Neuronal stem cell (in vitro differentiated cells): ENCODE results near the gene BID.

ENCODE experiments used
- DNase-seq: peaks from one replicate; pipeline ENCODE4 v3.0.0-alpha.2; 2013; ENCODE audit warnings: low spot score
- H2AFZ ChIP-seq: one replicate; pipeline ENCODE4 v1.6.1; 2013; ENCODE audit warnings: mild to moderate bottlenecking, low read length, inconsistent platforms
- H2AK5ac ChIP-seq: 2 replicates; pipeline ENCODE4 v1.6.1; 2013; ENCODE audit warnings: low read depth, mild to moderate bottlenecking, inconsistent platforms, low read length, moderate library complexity, mixed read lengths
- H2BK120ac ChIP-seq: 2 replicates; pipeline ENCODE4 v1.6.1; 2013; ENCODE audit warnings: low read depth, mild to moderate bottlenecking, inconsistent platforms, low read length, moderate library complexity, mixed read lengths
- H2BK12ac ChIP-seq: one replicate; pipeline ENCODE4 v1.6.1; 2013; ENCODE audit warnings: low read length, inconsistent platforms
- H2BK15ac ChIP-seq: 2 replicates; pipeline ENCODE4 v1.6.1; 2013; ENCODE audit warnings: mild to moderate bottlenecking, low read length, inconsistent platforms, mixed read lengths
- H2BK5ac ChIP-seq: one replicate; pipeline ENCODE4 v1.6.1; 2013; ENCODE audit warnings: inconsistent platforms, mild to moderate bottlenecking, low read length, moderate library complexity
- H3K14ac ChIP-seq: one replicate; pipeline ENCODE4 v1.6.1; 2013; ENCODE audit warnings: low read length, inconsistent platforms
- H3K18ac ChIP-seq: 2 replicates; pipeline ENCODE4 v1.6.1; 2013; ENCODE audit warnings: low read length, inconsistent platforms
- H3K23ac ChIP-seq: 2 replicates; pipeline ENCODE4 v1.6.1; 2013; ENCODE audit warnings: low read depth, mild to moderate bottlenecking, mixed read lengths, low read length, inconsistent platforms; ENCODE audit not compliant: poor library complexity
- H3K27ac ChIP-seq: replicated peaks from 3 replicates; pipeline ENCODE4 v1.5.1; 2013; ENCODE audit warnings: low read length, inconsistent platforms
- H3K27me3 ChIP-seq, 3 experiments: 2 replicates each; pipeline ENCODE4 v1.6.1; 2013; ENCODE audit warnings: low read length in 3 of 3, mild to moderate bottlenecking in 2 of 3, inconsistent platforms in 1 of 3, low read depth in 1 of 3, mixed read lengths in 1 of 3, moderate library complexity in 1 of 3; ENCODE audit not compliant: control insufficient read depth in 3 of 3, insufficient read depth in 3 of 3
- H3K36me3 ChIP-seq, 2 donors: replicated peaks in 1 of 2; 2 replicates each; pipeline ENCODE4 v1.6.1; 2013; ENCODE audit warnings: low read length in 2 of 2; ENCODE audit not compliant: control insufficient read depth in 2 of 2, insufficient read depth in 2 of 2
- H3K4ac ChIP-seq: 2 replicates; pipeline ENCODE4 v1.6.1; 2013; ENCODE audit warnings: inconsistent platforms, mild to moderate bottlenecking, low read length, moderate library complexity
- H3K4me1 ChIP-seq, 2 donors: 1 replicate in 1 of 2; 2 replicates in 1 of 2; pipeline ENCODE4 v1.6.1; 2013; ENCODE audit warnings: low read length in 2 of 2, low read depth in 1 of 2; ENCODE audit not compliant: control insufficient read depth in 2 of 2, insufficient read depth in 1 of 2
- H3K4me2 ChIP-seq: one replicate; pipeline ENCODE4 v1.6.1; 2013; ENCODE audit warnings: mild to moderate bottlenecking, low read length, inconsistent platforms; ENCODE audit not compliant: insufficient read depth, poor library complexity, severe bottlenecking
- H3K4me3 ChIP-seq, 2 donors: 2 replicates each; pipeline ENCODE4 v1.5.1; 2013; ENCODE audit warnings: low read length in 2 of 2, mild to moderate bottlenecking in 2 of 2, inconsistent platforms in 1 of 2, moderate library complexity in 1 of 2
- H3K79me1 ChIP-seq: one replicate; pipeline ENCODE4 v1.6.1; 2013; ENCODE audit warnings: low read depth, mild to moderate bottlenecking, inconsistent platforms, low read length, moderate library complexity
- H3K9ac ChIP-seq: one replicate; pipeline ENCODE4 v1.6.1; 2013; ENCODE audit warnings: mild to moderate bottlenecking, low read depth, low read length, inconsistent platforms; ENCODE audit not compliant: poor library complexity
- H3K9me3 ChIP-seq, 2 donors: replicated peaks in 1 of 2; 2 replicates each; pipeline versions ENCODE3 to v1.6.1; 2013; ENCODE audit warnings: low read length in 2 of 2, mild to moderate bottlenecking in 2 of 2, inconsistent platforms in 1 of 2, low read depth in 1 of 2, mixed read lengths in 1 of 2, moderate library complexity in 1 of 2; ENCODE audit not compliant: control insufficient read depth in 2 of 2, insufficient read depth in 1 of 2
- H4K8ac ChIP-seq: one replicate; pipeline ENCODE4 v1.6.1; 2013; ENCODE audit warnings: low read depth, mild to moderate bottlenecking, inconsistent platforms, low read length, moderate library complexity
- H4K91ac ChIP-seq: one replicate; pipeline ENCODE4 v1.6.1; 2013; ENCODE audit warnings: low read length, low read depth, mild to moderate bottlenecking, inconsistent platforms; ENCODE audit not compliant: poor library complexity
- WGBS, 2 donors: extraction: QIAGEN DNeasy Blood & Tissue Kit; methylation state at CpG; one replicate each; pipeline ENCODE4 v1.1.7; 2013; ENCODE audit warnings: missing lambda C conversion rate in 2 of 2, mixed read lengths in 1 of 2; ENCODE audit not compliant: insufficient read length in 2 of 2, insufficient replicate concordance in 1 of 2; ENCODE audit errors: extremely low coverage in 2 of 2; 5-methylcytosine and 5-hydroxymethylcytosine counted together

The BID gene

GRCh38 chr22:17779286-17780115, 5.2 kb upstream of the BID start:
- Histone ChIP-seq H4K91ac (no peak overlapping the region), H3K79me1 (no peaks in the 10 kb centered on the region), H2BK120ac (peak overlapping the region; percentile 12), H3K9ac (no peak overlapping the region), H2AK5ac (peak overlapping the region; percentile 83), H2BK15ac (peak overlapping the region; percentile 55), H3K4ac (no peak overlapping the region), H4K8ac (peak overlapping the region; percentile 77), H3K9me3 (peaks cover 3 to 5% of the 10 kb centered on the region in 2 donors), H2BK5ac (no peak overlapping the region), H3K36me3 (no peaks in the 10 kb centered on the region), H3K27me3 (no peaks in the 10 kb centered on the region), H3K14ac (no peak overlapping the region), H2BK12ac (peak overlapping the region; percentile 95), H3K27ac (no peak overlapping the region), H3K18ac (peak overlapping the region; percentile 92), H3K4me3 (no peak overlapping the region), H3K23ac (peak overlapping the region; percentile 4), H2AFZ (peak overlapping the region; percentile 18), H3K4me1 (peaks cover 10 to 11% of the 10 kb centered on the region in 2 donors), H3K4me2 (no peak overlapping the region)
- WGBS, 2 donors: no CpG with 5 or more reads among the region's 27 CpGs
- no peak for DNase-seq

GRCh38 chr22:17778412-17778976, 4.2 kb upstream of the BID start:
- peak overlapping the region; percentile 65 for H3K18ac ChIP-seq
- H2AFZ ChIP-seq: no peak overlapping the region
- no peak overlapping the region for H3K27ac ChIP-seq
- H3K4me3 ChIP-seq: no peak overlapping the region
- H3K9ac ChIP-seq: no peak overlapping the region
- H2BK120ac ChIP-seq: no peak overlapping the region
- no CpG with 5 or more reads among the region's 23 CpGs for WGBS, 2 donors
- no peaks in the 10 kb centered on the region for H3K79me1 ChIP-seq
- peaks cover 10 to 12% of the 10 kb centered on the region in 2 donors for H3K4me1 ChIP-seq
- H2BK12ac ChIP-seq: no peak overlapping the region
- no peak overlapping the region for H3K4ac ChIP-seq
- DNase-seq: no peak
- H3K9me3 ChIP-seq: peaks cover 3 to 5% of the 10 kb centered on the region in 2 donors
- no peak overlapping the region for H2BK5ac ChIP-seq
- H3K36me3 ChIP-seq: no peaks in the 10 kb centered on the region
- peak overlapping the region; percentile 79 for H2BK15ac ChIP-seq
- H4K8ac ChIP-seq: no peak overlapping the region
- peak overlapping the region; percentile 74 for H3K23ac ChIP-seq
- peak overlapping the region; percentile 87 for H2AK5ac ChIP-seq
- no peak overlapping the region for H3K14ac ChIP-seq
- no peak overlapping the region for H3K4me2 ChIP-seq
- no peak overlapping the region for H4K91ac ChIP-seq
- H3K27me3 ChIP-seq: no peaks in the 10 kb centered on the region

GRCh38 chr22:17777717-17778044, 3.4 kb upstream of the BID start:
- peaks cover 3 to 5% of the 10 kb centered on the region in 2 donors for H3K9me3 ChIP-seq
- no peaks in the 10 kb centered on the region for H3K36me3 ChIP-seq
- no peak overlapping the region for H3K9ac ChIP-seq
- no peak overlapping the region for H4K91ac ChIP-seq
- H3K27ac ChIP-seq: no peak overlapping the region
- no peak overlapping the region for H2BK12ac ChIP-seq
- no peak overlapping the region for H2BK120ac ChIP-seq
- no CpG with 5 or more reads among the region's 6 CpGs for WGBS, 2 donors
- H3K4me2 ChIP-seq: no peak overlapping the region
- no peak overlapping the region for H2AK5ac ChIP-seq
- no peak overlapping the region for H4K8ac ChIP-seq
- no peak for DNase-seq
- H3K27me3 ChIP-seq: no peaks in the 10 kb centered on the region
- no peak overlapping the region for H3K23ac ChIP-seq
- H2BK5ac ChIP-seq: no peak overlapping the region
- no peak overlapping the region for H2BK15ac ChIP-seq
- peaks cover 4% of the 10 kb centered on the region for H3K79me1 ChIP-seq
- H3K4me1 ChIP-seq: peaks cover 17 to 20% of the 10 kb centered on the region in 2 donors
- H3K18ac ChIP-seq: no peak overlapping the region
- H3K4ac ChIP-seq: no peak overlapping the region
- peak overlapping the region; percentile 73 for H2AFZ ChIP-seq
- H3K4me3 ChIP-seq: no peak overlapping the region
- no peak overlapping the region for H3K14ac ChIP-seq

- H3K4ac ChIP-seq: no peak overlapping the region
- H3K79me1 ChIP-seq: peaks cover 4% of the 10 kb centered on the region
- no peak for DNase-seq
- no peaks in the 10 kb centered on the region for H3K36me3 ChIP-seq
- H3K14ac ChIP-seq: no peak overlapping the region
- no peak overlapping the region for H3K4me2 ChIP-seq
- no peak overlapping the region for H3K23ac ChIP-seq
- H3K4me1 ChIP-seq: peaks cover 19 to 23% of the 10 kb centered on the region in 2 donors
- no peak overlapping the region for H3K18ac ChIP-seq
- H2AK5ac ChIP-seq: no peak overlapping the region
- H3K27ac ChIP-seq: no peak overlapping the region
- no peaks in the 10 kb centered on the region for H3K27me3 ChIP-seq
- no peak overlapping the region for H2BK5ac ChIP-seq
- no peak overlapping the region for H4K8ac ChIP-seq
- H3K4me3 ChIP-seq: no peak overlapping the region
- no peak overlapping the region for H2BK15ac ChIP-seq
- no peak overlapping the region for H2BK12ac ChIP-seq
- H4K91ac ChIP-seq: no peak overlapping the region
- peaks cover 2 to 5% of the 10 kb centered on the region in 2 donors for H3K9me3 ChIP-seq
- H2BK120ac ChIP-seq: no peak overlapping the region
- no peak overlapping the region for H3K9ac ChIP-seq
- H2AFZ ChIP-seq: peak overlapping the region; percentile 73
- no CpG with 5 or more reads among the region's 27 CpGs for WGBS, 2 donors
These were observed 2.9 kb upstream of the BID start for GRCh38 chr22:17777005-17777716.
